Prostate gland (tissue), 2 donors: ENCODE results near the gene ERP29. TPM values are rescaled to one million over a fixed set of nuclear protein-coding genes. Genes with fewer than 3 reads are reported as not detected.
"Not testable (repeated sequence)": the region's sequence is repeated elsewhere in the genome, so short reads cannot be mapped to it uniquely, and the experiment has no call there.

ENCODE experiments used
- DNase-seq: peaks from one replicate; pipeline ENCODE4 v3.0.0-alpha.2; 2019; ENCODE audit warnings: low spot score
- H3K27ac ChIP-seq, 2 donors: fragments of 200-600 bp; sonication (generic); 2 replicates each; pipeline ENCODE4 v1.5.1; 2017 to 2019
- H3K27me3 ChIP-seq: fragments of 200-600 bp; sonication (generic); replicated peaks from 2 replicates; pipeline ENCODE4 v1.5.1; 2019; ENCODE audit not compliant: insufficient read depth
- H3K36me3 ChIP-seq, 2 donors: fragments of 200-600 bp; sonication (generic); 1 replicate in 1 of 2; 2 replicates in 1 of 2; pipeline versions ENCODE4 v1.5.1 to v1.8.1; 2017 to 2019
- H3K4me1 ChIP-seq: fragments of 200-600 bp; sonication (generic); replicated peaks from 2 replicates; pipeline ENCODE4 v1.5.1; 2019
- H3K4me3 ChIP-seq, 2 donors: fragments of 200-600 bp; sonication (generic); 2 replicates each; pipeline ENCODE4 v1.5.1; 2017 to 2019
- H3K9me3 ChIP-seq: fragments of 200-600 bp; sonication (generic); 2 replicates; pipeline ENCODE4 v1.5.1; 2017
- POLR2A ChIP-seq: fragments of 450-650 bp; IDR thresholded peaks from one replicate; pipeline ENCODE4 v1.6.1; 2016; ENCODE audit warnings: antibody characterized with exemption, mild to moderate bottlenecking
- POLR2AphosphoS5 ChIP-seq: sonication (generic); formaldehyde crosslinking; IDR thresholded peaks from one replicate; pipeline ENCODE4 v1.6.1; 2017; ENCODE audit warnings: antibody characterized with exemption
- WGBS: methylation state at CpG from one replicate; pipeline ENCODE4 v1.1.5; 2018; 5-methylcytosine and 5-hydroxymethylcytosine counted together
- intact Hi-C: fragments of 100-400 bp; cut with DNase I; formaldehyde crosslinking; loops from one replicate; pipeline ENCODE4 v1.14.2; 2022
- total RNA-seq, 2 donors: library from RNA; depleted of rRNA; stranded (reverse); fragments of >200 nt; gene quantifications; one replicate each; pipeline ENCODE4 v1.1.0, GENCODE V29; 2016
- TF ChIP-seq, protein P1 (sequence below), 4 experiments: fragments of 200-600 bp in 2 of 4; fragments of 450-650 bp in 2 of 4; sonication (generic) in 2 of 4; IDR thresholded peaks; 1 replicate in 3 of 4; 2 replicates in 1 of 4; pipeline ENCODE4 v1.5.1; 2016 to 2019; ENCODE audit warnings: antibody characterized with exemption in 4 of 4, mild to moderate bottlenecking in 2 of 4, moderate library complexity in 2 of 4

The ERP29 gene
- total RNA-seq, 2 donors from 2014 or later, result 89.1 to 131 TPM

DNA sequence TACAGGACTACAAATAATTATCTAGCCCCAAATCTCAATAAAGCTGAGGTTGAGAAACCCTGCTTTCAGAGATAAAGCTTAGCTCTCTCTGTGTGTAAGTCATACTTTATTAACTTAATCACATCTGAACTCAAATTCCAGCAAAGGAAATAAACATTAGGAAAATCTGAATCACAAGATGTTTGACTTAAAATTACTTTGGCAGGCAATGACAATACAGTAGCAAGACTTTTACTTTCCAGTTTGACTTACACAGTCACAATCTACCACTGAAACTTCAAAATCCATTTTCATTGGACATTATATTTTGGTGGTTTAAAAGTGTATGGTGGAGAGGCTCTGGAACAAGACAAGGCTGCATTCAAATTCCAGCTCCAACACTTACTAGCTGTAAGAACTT, 11.7 kb upstream of the ERP29 start:
- TF ChIP-seq POLR2A (no peak), POLR2AphosphoS5 (no peak)
- TF ChIP-seq, protein P1, sequence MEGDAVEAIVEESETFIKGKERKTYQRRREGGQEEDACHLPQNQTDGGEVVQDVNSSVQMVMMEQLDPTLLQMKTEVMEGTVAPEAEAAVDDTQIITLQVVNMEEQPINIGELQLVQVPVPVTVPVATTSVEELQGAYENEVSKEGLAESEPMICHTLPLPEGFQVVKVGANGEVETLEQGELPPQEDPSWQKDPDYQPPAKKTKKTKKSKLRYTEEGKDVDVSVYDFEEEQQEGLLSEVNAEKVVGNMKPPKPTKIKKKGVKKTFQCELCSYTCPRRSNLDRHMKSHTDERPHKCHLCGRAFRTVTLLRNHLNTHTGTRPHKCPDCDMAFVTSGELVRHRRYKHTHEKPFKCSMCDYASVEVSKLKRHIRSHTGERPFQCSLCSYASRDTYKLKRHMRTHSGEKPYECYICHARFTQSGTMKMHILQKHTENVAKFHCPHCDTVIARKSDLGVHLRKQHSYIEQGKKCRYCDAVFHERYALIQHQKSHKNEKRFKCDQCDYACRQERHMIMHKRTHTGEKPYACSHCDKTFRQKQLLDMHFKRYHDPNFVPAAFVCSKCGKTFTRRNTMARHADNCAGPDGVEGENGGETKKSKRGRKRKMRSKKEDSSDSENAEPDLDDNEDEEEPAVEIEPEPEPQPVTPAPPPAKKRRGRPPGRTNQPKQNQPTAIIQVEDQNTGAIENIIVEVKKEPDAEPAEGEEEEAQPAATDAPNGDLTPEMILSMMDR (IDR thresholded peaks at IDR 0.05), result no peak
- Histone ChIP-seq H3K27me3 (no peaks in the 10 kb centered on the region), H3K4me3 (no peak overlapping the region), H3K36me3 (no peaks in the 10 kb centered on the region), H3K4me1 (no peaks in the 10 kb centered on the region), H3K27ac (no peak overlapping the region), H3K9me3 (no peaks in the 10 kb centered on the region)
- intact Hi-C loops, result no loop called here
- no peak for DNase-seq

DNA sequence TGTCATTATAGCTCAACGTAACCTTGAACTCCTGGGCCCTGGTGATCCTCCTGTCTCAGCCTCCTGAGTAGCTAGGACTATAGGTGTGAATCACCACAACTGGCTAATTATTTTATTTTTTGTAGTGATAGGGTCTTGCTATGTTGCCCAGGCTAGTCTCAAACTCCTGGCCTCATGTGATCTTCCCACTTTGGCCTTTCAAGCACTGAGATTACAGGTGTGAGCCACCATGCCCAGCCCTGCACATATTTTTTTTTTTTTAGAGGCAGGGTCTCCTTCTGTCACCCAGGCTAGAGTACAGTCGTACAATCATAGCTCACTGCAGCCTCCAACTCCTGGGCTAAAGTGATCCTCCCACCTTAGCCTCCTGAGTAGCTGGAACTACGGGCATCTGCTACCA, 9.2 kb upstream of the ERP29 start:
- Histone ChIP-seq H3K4me3 (no peak overlapping the region), H3K27ac (no peak overlapping the region), H3K9me3 (no peaks in the 10 kb centered on the region), H3K4me1 (no peaks in the 10 kb centered on the region), H3K36me3 (no peaks in the 10 kb centered on the region), H3K27me3 (no peaks in the 10 kb centered on the region)
- 97% methylated on average over 3 of the region's 3 CpGs for WGBS
- TF ChIP-seq POLR2AphosphoS5 (no peak), POLR2A (no peak)
- intact Hi-C loops, result no loop called here
- DNase-seq, result no peak

DNA sequence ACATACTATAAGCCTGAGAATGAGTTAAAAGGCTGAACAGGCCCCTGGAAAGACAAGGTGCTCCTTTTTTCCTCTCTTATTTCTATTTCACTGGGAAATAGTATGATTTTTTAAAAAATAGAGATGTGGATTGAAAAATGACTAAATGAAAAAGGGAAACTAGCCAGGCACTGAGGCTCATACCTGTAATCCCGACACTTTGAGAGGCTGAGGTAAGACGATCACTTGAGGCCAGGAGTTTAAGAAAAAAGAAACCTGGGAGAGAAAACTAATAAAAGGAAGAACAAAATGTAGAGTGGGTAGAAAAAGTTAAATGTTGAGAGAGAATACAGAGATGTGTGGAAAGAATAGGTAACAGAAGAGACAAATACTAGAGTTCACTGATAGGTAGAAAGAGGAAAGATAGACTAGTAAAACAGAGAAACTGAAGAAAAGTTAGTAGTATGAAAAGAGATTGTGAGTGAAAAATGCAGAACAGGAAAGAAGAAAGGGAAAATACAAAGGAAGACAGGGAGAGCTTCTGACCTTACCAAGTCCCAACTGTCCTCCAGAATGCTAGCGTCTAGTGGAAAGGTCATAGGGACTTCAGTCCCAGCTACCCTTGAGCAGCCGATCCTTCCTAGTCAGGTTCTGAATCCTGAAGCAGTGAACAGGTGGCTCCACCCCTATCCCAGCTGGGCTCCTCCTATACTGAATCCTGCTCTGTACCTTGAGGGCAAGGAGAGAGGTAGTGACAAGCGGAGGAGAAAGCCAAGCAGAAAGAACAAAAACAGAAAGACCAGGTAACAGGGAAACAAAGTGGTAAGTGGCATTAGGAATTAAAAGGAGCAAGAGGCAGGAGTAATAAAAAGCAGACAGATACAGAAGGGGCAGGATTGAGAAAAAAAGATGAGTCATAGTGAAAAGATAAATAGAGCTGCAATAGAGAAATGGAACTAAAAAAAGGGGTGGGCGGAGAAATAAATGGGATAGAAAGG, 7.5 kb upstream of the ERP29 start:
- TF ChIP-seq POLR2AphosphoS5, result no peak
- TF ChIP-seq, protein P1 (IDR thresholded peaks at IDR 0.05), result peak in 1 of 4 experiments; percentile 1
- TF ChIP-seq POLR2A, result no peak
- DNase-seq, result peak; percentile 36
- H3K36me3 ChIP-seq, result no peaks in the 10 kb centered on the region
- intact Hi-C loops, result no loop called here
- no peaks in the 10 kb centered on the region for H3K9me3 ChIP-seq
- H3K4me1 ChIP-seq, result no peaks in the 10 kb centered on the region
- WGBS, result 54% methylated on average over 6 of the region's 6 CpGs
- H3K4me3 ChIP-seq, result no peak overlapping the region
- no peaks in the 10 kb centered on the region for H3K27me3 ChIP-seq
- H3K27ac ChIP-seq, result no peak overlapping the region

DNA sequence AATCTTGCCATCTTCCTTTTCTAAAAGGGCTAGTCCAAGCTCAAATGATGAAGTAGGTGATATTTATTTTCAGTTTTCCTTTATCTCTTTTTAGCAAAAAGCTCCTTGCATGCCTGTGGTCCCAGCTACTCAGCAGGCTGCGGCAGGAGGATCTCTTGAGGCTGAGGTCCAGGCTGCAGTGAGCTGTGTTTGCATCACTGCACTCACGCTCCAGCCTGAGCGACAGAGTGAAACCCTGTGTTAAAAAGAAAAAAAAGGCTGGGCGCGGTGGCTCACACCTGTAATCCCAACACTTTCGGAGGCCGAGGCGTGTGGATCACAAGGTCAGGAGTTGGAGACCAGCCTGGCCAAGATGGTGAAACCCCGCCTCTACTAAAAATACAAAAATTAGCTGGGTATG, 5.3 kb upstream of the ERP29 start:
- no peaks in the 10 kb centered on the region for H3K27me3 ChIP-seq
- H3K36me3 ChIP-seq, result no peaks in the 10 kb centered on the region
- no peak overlapping the region for H3K27ac ChIP-seq
- DNase-seq, result no peak
- intact Hi-C loops, result no loop called here
- no peaks in the 10 kb centered on the region for H3K4me1 ChIP-seq
- TF ChIP-seq, protein P1 (IDR thresholded peaks at IDR 0.05), result no peak
- TF ChIP-seq POLR2AphosphoS5, result no peak
- no peak for TF ChIP-seq POLR2A
- H3K4me3 ChIP-seq, result no peak overlapping the region
- 94% methylated on average over 9 of the region's 9 CpGs for WGBS
- H3K9me3 ChIP-seq, result no peaks in the 10 kb centered on the region

DNA sequence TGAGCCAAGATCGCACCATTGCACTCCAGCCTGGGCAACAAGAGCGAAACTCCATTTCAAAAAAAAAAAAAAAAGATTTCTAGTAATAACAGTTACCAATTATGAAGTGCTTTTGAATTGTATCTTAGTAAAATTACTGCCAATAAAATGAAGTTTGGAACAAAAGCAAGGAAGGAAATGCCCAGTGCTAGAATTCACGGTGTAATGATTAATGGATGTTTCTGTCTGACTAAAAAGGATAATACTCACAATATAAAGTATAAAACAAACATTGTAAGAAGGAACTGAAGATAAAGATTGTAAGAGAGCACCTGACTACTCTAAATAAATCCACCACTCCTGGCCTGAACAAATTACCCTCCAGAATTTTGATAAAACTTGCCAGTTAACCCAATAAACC, 4.3 kb upstream of the ERP29 start:
- H3K36me3 ChIP-seq, result no peaks in the 10 kb centered on the region
- WGBS, result 26% methylated on average over 3 of the region's 3 CpGs
- no peaks in the 10 kb centered on the region for H3K27me3 ChIP-seq
- intact Hi-C loops, result no loop called here
- H3K27ac ChIP-seq, result no peak overlapping the region
- no peaks in the 10 kb centered on the region for H3K9me3 ChIP-seq
- no peaks in the 10 kb centered on the region for H3K4me1 ChIP-seq
- no peak for TF ChIP-seq POLR2A
- TF ChIP-seq POLR2AphosphoS5, result peak; percentile 15
- no peak for DNase-seq
- H3K4me3 ChIP-seq, result no peak overlapping the region

DNA sequence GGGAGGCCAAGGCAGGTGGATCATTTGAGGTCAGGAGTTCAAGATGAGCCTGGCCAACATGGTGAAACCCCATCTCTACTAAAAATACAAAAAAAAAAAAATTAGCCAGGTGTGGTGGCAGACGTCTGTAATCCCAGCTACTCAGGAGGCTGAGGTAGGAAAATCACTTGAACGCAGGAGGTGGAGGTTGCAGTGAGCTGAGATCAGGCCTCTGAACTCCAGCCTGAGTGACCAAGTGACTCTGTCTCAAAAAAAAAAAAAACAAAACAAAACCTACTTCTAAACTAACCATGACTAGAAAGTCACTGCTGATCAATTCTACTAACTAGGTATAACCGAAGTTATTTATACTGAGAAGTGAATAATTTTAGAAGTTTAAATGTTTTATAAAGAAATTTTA, 3.6 kb upstream of the ERP29 start:
- H3K4me1 ChIP-seq, intact Hi-C loops, H3K4me3 ChIP-seq, H3K9me3 ChIP-seq, H3K27ac ChIP-seq, H3K36me3 ChIP-seq, H3K27me3 ChIP-seq, DNase-seq: not testable (repeated sequence)
- 68% methylated on average over 3 of the region's 3 CpGs for WGBS
